ENCODE results near the gene RPS6KC1. TPM values are rescaled to one million over a fixed set of nuclear protein-coding genes. Genes with fewer than 3 reads are reported as not detected.

RPS6KC1 gene
- total RNA-seq, 1 experiment from 2014 or later = 20.5 TPM

- in situ Hi-C loops (cut with HindIII; ENCODE audit: low pct_unique_long_range_greater_than_20kb, low sequenced_read_pairs) (no loop called here), intact Hi-C loops (cut with micrococcal nuclease; ENCODE audit: unreplicated experiment) (no loop called here)
- Histone ChIP-seq H3K9me3 (ENCODE audit: control insufficient read depth, insufficient read depth, low read depth, low read length) (no peaks in the 10 kb centered on the region), H3K27ac (ENCODE audit: low read length) (peak within 1 kb of the TSS; percentile 73), H3K36me3 (ENCODE audit: control insufficient read depth, insufficient read depth, low read length) (peaks cover 5% of the 10 kb centered on the region), H3K4me1 (ENCODE audit: control insufficient read depth, insufficient read depth, low read length) (peaks cover 9% of the 10 kb centered on the region), H3K4me3 (ENCODE audit: low read depth in 2 of 2, low read length in 2 of 2) (peak within 1 kb of the TSS; percentile 61 to 82), H3K27me3 (ENCODE audit: control insufficient read depth, insufficient read depth, low read length) (no peaks in the 10 kb centered on the region)
- peak; percentile 96 for ATAC-seq
- peak; percentile 94 for DNase-seq (ENCODE audit: low read depth, low spot score)
- CTCF ChIA-PET = no interaction called here
- POLR2A ChIA-PET = interaction anchor here (0.7 to 0.8 kb wide), 2 partner anchors 13 to 43 kb away, joined by 3 to 5 read pairs; no protein-coding TSS in a partner anchor
- no TSS peak for BruUV-seq (replicated peaks)
- TF ChIP-seq SIN3A (IDR thresholded peaks at IDR 0.05; ENCODE audit: borderline replicate concordance, insufficient read depth, low read depth, low read length) = peak; percentile 88; the same call in 1 of the 2 replicates
- no peak for TF ChIP-seq TCF7L2 (IDR thresholded peaks at IDR 0.05; ENCODE audit: low read depth, low read length)
- TF ChIP-seq POLR2AphosphoS5 (IDR thresholded peaks at IDR 0.05; ENCODE audit: low read depth, low read length) = peak; percentile 88
Observed at GRCh38 chr1:213015099-213016050, 35.7 kb upstream of the RPS6KC1 start, which contains the start of gene ANGEL2. ANGEL2 (minus strand) TSS chr1:213015867; CDS start chr1:213015671, 196 bp downstream.

GRCh38 chr1:213017447-213018273, 33.4 kb upstream of the RPS6KC1 start:
- no peaks in the 10 kb centered on the region for H3K9me3 ChIP-seq (ENCODE audit: control insufficient read depth, insufficient read depth, low read depth, low read length)
- intact Hi-C loops (cut with micrococcal nuclease; ENCODE audit: unreplicated experiment) = no loop called here
- ChIA-PET CTCF (no interaction called here), POLR2A (interaction anchor here (0.6 kb wide), 1 partner anchor 1015 kb away, joined by 3 read pairs; no protein-coding TSS in a partner anchor)
- DNase-seq (ENCODE audit: low read depth, low spot score) = no peak
- H3K36me3 ChIP-seq (ENCODE audit: control insufficient read depth, insufficient read depth, low read length) = peaks cover 2% of the 10 kb centered on the region
- no peak for TF ChIP-seq SIN3A (IDR thresholded peaks at IDR 0.05; ENCODE audit: borderline replicate concordance, insufficient read depth, low read depth, low read length)
- no peak for TF ChIP-seq TCF7L2 (IDR thresholded peaks at IDR 0.05; ENCODE audit: low read depth, low read length)
- no peak for TF ChIP-seq POLR2AphosphoS5 (IDR thresholded peaks at IDR 0.05; ENCODE audit: low read depth, low read length)
- TF ChIP-seq, protein P1, sequence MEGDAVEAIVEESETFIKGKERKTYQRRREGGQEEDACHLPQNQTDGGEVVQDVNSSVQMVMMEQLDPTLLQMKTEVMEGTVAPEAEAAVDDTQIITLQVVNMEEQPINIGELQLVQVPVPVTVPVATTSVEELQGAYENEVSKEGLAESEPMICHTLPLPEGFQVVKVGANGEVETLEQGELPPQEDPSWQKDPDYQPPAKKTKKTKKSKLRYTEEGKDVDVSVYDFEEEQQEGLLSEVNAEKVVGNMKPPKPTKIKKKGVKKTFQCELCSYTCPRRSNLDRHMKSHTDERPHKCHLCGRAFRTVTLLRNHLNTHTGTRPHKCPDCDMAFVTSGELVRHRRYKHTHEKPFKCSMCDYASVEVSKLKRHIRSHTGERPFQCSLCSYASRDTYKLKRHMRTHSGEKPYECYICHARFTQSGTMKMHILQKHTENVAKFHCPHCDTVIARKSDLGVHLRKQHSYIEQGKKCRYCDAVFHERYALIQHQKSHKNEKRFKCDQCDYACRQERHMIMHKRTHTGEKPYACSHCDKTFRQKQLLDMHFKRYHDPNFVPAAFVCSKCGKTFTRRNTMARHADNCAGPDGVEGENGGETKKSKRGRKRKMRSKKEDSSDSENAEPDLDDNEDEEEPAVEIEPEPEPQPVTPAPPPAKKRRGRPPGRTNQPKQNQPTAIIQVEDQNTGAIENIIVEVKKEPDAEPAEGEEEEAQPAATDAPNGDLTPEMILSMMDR (IDR thresholded peaks at IDR 0.05) = no peak
- TF ChIP-seq, protein P2, sequence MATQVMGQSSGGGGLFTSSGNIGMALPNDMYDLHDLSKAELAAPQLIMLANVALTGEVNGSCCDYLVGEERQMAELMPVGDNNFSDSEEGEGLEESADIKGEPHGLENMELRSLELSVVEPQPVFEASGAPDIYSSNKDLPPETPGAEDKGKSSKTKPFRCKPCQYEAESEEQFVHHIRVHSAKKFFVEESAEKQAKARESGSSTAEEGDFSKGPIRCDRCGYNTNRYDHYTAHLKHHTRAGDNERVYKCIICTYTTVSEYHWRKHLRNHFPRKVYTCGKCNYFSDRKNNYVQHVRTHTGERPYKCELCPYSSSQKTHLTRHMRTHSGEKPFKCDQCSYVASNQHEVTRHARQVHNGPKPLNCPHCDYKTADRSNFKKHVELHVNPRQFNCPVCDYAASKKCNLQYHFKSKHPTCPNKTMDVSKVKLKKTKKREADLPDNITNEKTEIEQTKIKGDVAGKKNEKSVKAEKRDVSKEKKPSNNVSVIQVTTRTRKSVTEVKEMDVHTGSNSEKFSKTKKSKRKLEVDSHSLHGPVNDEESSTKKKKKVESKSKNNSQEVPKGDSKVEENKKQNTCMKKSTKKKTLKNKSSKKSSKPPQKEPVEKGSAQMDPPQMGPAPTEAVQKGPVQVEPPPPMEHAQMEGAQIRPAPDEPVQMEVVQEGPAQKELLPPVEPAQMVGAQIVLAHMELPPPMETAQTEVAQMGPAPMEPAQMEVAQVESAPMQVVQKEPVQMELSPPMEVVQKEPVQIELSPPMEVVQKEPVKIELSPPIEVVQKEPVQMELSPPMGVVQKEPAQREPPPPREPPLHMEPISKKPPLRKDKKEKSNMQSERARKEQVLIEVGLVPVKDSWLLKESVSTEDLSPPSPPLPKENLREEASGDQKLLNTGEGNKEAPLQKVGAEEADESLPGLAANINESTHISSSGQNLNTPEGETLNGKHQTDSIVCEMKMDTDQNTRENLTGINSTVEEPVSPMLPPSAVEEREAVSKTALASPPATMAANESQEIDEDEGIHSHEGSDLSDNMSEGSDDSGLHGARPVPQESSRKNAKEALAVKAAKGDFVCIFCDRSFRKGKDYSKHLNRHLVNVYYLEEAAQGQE (IDR thresholded peaks at IDR 0.05; ENCODE audit: insufficient read depth in 1 of 2, low read depth in 2 of 2, low read length in 1 of 2) = no peak
- in situ Hi-C loops (cut with HindIII; ENCODE audit: low pct_unique_long_range_greater_than_20kb, low sequenced_read_pairs) = no loop called here
- no peak for ATAC-seq
- H3K4me1 ChIP-seq (ENCODE audit: control insufficient read depth, insufficient read depth, low read length) = peaks cover 9% of the 10 kb centered on the region
- BruUV-seq (replicated peaks) = no TSS peak
- H3K4me3 ChIP-seq (ENCODE audit: low read depth in 2 of 2, low read length in 2 of 2) = no peak overlapping the region; a peak in 1 of 4 replicates
- H3K27ac ChIP-seq (ENCODE audit: low read length) = no peak overlapping the region
- no peaks in the 10 kb centered on the region; the same call in 1 of the 2 replicates for H3K27me3 ChIP-seq (ENCODE audit: control insufficient read depth, insufficient read depth, low read length)

All from Panc1 (cell line).